NCI-H774 (cell line): Measurements from ENCODE around the gene CYGB.
"Not testable (repeated sequence)": the region's sequence is repeated elsewhere in the genome, so short reads cannot be mapped to it uniquely, and the experiment has no call there.

Experiments used
- DNase-seq: peaks from one replicate; lab custom pipeline; 2025; lab: John Stamatoyannopoulos, UW

The CYGB gene

GRCh38 chr17:76523084-76524037, 14.1 kb downstream of the CYGB start:
- DNase-seq: peak; percentile 66

GRCh38 chr17:76521683-76522082, 15.8 kb downstream of the CYGB start:
- not testable (repeated sequence) for DNase-seq

DNA sequence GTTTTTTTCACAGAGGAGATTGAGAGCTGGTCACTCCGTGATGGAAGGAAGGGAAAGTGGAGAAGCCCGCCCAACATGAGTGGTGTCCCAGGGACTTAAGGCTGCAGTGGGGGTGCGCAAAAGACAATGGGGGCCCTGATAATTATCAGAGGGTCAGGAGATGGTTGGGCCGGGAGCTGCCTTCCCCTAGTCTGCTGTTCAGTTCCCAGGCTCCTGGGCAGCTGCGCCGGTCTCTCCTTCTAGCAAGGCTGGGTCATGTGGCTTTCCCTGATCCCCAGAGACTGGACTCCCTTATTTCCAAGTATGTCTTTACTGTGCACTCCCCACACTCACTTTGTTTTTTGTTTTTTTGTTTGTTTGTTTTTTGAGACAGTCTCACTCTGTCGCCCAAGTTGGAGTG, 16.2 kb downstream of the CYGB start:
- DNase-seq: no peak

DNA sequence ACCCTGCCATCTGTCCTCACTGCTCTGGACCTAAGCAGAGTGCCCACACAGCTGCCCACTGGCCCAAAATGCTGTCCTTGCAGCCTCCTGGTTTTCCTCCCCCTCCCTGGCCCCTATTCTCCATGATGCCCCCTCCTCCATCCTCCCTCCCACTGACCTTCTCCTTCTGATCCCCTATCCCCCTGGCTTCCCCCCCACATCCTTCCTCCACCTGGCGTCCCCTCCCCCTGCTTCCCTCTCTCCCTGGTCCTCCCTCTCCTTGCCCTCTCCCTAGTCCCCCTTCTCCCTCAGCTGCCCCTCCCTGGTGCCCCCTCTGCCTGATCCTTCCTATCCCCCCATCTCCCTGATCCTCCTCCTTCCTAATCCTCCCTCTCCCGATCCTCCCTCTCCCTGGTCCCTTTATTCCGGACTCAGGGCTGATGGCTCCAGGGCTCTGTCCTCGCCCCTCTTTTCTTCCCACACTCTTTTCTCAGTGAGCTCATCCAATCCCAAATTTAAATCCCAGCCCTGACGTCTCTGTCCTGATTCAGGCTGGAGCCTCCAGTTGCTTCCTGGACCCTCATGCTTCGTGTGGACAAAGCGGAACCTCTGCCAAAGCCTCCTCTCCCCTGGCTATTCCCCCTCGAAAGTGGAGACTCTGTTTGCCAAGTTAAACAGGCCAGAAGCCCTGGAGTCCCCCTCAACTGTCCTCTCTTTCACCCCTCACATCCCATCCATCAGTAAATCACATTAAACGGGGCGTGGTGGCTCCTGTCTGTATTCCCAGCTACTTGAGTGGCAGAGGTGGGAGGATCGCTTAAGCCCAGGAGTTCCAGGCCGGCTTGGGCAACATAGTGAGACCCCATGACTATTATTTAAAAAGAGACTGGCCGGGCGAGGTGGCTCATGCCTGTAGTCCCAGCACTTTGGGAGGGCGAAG, 18.2 kb downstream of the CYGB start:
- no peak for DNase-seq

GRCh38 chr17:76517638-76518038, 19.9 kb downstream of the CYGB start:
- DNase-seq: no peak

DNA sequence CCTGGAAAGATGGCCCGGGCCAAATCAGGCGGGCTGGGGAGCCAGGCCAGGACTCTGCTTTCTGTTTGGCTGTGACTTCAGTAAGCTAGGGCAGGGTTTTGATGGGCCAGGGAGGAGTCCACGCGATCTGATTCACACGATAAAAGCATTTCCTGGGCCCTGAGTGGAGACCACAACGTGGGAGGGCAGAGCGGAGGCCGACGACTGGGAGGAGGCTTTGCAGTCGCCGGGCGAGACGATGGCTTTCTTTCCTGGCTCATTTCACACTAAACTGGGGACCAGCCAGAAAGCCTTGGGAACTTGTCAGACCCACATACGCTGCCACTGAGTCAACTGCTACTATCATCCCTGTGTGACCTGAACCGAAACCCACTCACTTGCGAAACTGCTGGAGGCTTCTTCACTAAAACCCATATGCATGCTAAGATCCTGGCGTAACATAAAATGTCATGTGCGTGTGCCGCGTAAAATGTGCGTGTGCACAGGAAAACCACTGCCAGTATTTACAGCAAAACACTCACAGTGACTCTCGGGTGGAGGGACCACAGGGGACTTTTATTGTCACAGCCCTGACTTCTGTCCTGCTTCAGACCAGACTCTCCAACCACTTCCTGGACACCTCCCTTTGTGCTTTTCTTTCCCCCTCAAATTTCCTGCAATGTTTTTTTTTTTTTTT, 22.1 kb downstream of the CYGB start:
- DNase-seq: no peak

GRCh38 chr17:76514355-76514754, 23.2 kb downstream of the CYGB start:
- DNase-seq: not testable (repeated sequence)

DNA sequence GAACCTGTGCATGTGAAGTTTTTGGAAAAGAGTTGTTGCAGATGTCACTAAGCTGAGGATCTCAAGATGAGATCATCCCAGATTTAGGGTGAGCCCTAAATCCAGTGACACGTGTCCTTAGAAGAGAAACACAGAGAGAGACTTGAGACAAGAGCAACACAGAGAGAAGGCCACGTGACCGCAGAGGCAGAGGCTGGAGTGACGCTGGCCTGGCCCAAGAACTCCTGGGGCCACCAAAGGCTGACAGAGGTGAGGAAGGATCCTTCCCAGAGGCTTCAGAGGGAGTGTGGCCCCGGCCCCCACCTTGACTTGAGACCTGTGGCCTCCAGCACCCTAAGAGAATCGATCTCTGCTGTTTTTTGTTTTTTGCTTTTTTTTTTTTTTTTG, 24.2 kb downstream of the CYGB start:
- no peak for DNase-seq

DNA sequence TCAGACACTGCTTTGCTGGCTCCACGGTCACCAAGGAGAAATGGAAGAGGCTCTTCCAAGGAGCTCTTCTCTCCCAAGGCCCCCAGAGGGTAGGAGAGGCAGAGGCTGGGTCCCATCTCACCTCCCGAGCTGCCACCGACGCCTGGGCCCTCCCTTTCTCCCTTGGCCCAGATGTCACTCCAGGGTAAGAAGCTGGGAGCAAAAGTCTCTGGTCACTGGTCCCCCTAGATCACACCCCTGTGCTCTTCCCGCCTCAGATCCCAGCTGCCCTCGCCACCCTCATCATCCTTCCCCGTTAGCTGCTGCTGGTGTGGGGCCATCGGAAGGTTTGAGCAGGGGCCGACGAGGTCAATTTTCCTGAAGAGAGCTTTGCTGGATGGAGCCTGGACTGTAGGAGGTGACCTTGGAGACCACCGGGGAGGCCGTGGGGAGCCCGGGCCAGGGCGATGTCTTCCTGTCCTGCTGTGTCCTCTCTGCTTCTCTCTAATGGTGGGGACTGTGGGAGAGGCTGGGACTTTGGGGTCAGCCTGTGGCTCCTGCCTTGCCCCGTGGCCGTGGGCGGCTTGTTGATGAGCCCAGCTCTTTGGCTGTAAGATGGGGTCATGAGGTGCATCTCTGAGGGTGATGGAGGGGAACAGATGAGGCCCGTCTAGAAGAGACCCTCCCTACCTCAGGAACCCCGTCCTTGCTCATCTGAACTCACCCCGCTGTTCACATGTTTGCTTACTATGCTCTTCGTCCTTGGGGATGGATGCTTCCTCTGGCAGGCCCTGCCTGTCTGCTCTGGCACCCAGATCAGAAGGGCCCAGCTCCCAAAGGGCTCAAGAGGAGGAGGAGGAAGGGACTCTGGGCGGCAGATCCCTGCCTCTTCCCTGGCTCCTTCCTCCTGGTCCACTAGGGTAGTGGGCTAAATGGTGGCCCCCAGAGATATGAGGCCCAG, 24.9 kb downstream of the CYGB start:
- DNase-seq: no peak

DNA sequence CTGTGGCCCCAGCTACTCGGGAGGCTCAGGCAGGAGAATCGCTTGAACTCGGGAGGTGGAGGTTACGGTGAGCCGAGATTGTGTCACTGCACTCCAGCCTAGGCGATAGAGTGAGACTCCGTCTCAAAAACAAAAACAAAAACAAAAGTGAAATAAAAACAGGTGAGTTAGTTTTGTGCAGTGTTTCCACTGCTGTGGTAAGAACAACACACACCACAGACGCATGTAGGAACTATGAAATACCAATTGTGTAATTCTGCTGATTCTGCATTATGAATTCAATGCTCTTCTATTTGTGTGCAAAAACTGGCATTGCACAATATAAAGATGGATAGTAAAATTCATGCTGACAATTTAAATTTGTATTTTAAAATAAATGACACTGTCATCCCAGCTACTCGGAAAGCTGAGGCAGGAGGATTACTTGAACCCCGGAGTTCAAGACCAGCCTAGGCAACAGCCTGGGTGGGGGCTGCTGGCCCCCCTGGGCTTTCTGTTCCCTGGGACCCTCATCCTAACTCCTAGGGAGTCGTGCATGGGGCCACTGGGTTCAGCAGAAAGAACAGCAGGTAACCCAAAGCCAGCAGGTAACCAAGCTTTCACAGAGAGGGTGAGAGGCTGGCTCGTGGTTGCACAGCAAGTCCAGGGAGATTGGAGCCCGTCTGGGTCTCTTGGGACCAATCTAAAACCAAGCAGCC, 25.7 kb downstream of the CYGB start:
- no peak for DNase-seq

DNA sequence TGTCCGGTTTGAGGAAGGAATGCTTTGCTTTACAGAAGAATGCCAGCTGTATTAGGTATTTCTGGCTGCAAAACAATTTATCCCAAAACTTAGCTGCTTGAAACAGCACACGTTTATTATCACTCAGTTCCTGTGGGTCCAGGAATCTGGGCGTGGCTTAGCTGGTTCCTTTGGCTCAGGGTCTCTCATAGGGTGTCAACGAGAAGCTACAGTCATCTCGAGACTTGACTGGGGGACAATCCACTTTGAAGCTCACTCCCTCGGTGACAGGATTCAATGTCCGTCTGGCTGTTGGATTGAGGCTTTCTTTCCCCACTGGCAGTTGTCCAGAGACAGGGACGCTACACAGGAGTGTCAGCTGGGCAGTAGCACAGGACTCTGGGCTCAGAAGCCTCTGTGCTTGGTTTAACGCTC, 26.7 kb downstream of the CYGB start:
- DNase-seq: no peak

DNA sequence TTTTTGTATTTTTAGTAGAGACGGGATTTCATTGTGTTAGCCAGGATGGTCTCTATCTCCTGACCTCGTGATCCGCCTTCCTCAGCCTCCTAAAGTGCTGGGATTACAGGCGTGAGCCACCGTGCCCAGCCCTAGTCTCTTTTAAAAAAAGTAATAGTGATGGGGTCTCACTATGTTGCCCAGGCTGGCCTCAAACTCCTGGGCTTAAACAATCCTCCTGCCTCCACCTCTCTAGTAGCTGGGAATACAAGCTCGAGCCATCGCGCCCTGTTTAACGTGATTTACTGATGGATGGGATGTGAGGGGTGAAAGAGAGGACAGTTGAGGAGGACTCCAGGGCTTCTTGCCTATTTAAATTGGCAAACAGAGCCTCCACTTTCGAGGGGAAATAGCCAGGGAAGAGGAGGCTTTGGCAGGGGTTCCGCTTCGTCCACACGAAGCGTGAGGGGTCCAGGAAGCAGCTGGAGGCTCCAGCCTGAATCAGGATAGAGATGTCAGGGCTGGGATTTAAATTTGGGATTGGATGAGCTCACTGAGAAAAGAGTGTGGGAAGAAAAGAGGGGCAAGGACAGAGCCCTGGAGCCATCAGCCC, 28.9 kb downstream of the CYGB start:
- not testable (repeated sequence) for DNase-seq

GRCh38 chr17:76506408-76507345, 30.8 kb downstream of the CYGB start:
- peak; percentile 77 for DNase-seq

DNA sequence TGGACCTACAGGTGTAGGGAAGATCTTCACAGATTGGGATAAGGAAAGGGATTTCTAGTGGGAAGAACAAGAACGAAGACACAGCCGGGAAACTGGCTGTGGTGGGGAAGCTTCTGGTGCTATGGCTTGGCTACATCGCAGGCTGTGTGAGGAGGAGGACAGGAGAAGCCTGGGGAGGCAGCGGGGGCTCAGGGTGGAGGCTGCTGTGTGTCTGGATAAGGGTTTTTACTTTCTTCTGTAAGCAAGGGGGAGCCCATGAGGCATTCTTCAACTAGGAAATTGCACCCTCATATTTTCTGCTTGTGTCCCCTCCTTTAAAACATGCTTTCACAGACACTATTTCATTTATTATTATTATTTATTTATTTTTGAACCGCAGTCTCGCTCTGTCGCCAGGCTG, 33.4 kb downstream of the CYGB start:
- DNase-seq: no peak

- DNase-seq: no peak
Measured at GRCh38 chr17:76502341-76503211, 34.9 kb downstream of the CYGB start.

DNA sequence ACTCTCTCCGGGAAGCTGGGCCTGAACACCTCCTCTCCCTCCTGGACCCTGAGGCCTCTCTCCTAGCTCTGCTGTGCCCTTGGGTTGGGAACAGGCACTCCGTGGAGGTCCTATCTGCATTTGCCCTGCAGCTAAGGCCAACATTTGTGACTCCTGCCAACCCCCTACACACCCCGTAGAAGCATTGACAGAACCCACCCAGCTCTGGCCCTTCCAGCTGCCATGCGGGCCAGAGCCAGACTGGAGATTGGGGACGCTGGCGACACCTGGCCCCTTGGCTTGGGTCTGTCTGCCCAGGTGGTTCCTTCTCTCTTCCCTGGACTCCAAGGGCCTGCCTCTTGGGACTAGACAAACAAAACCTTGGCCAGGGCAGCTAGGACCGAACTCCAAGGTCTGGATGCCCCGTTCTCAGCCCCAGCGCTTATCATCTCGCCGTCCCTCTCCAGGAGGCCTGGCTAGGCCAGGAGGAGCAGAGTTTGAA, 35.6 kb downstream of the CYGB start:
- no peak for DNase-seq

- peak; percentile 90 for DNase-seq
Measured at GRCh38 chr17:76501018-76501826, 36.3 kb downstream of the CYGB start, which contains the start of gene RHBDF2. RHBDF2 (minus strand) TSS chr17:76501423; CDS start chr17:76481524, 19,899 bp downstream.
